ENCODE data around the gene GLT6D1. TPM values are rescaled to one million over a fixed set of nuclear protein-coding genes. Genes with fewer than 3 reads are reported as not detected.

GLT6D1 gene
- total RNA-seq, 1 donor from 2014 or later = not detected

- intact Hi-C loops (cut with DNase I) = no loop called here
- Histone ChIP-seq H3K4me1 (no peaks in the 10 kb centered on the region), H3K4me3 (no peak overlapping the region), H3K27ac (no peak overlapping the region), H3K36me3 (no peaks in the 10 kb centered on the region), H3K27me3 (no peaks in the 10 kb centered on the region), H3K9me3 (no peaks in the 10 kb centered on the region)
- no peak for DNase-seq (ENCODE audit: low spot score in 2 of 2)
- no peak for TF ChIP-seq CTCF (IDR thresholded peaks at IDR 0.05)
Observed at GRCh38 chr9:135663857-135664256, 24.5 kb upstream of the GLT6D1 start.

- Histone ChIP-seq H3K4me3 (no peak overlapping the region), H3K9me3 (no peaks in the 10 kb centered on the region), H3K27me3 (no peaks in the 10 kb centered on the region), H3K27ac (no peak overlapping the region), H3K36me3 (no peaks in the 10 kb centered on the region), H3K4me1 (no peaks in the 10 kb centered on the region)
- no peak for DNase-seq (ENCODE audit: low spot score in 2 of 2)
- intact Hi-C loops (cut with DNase I) = no loop called here
- no peak for TF ChIP-seq CTCF (IDR thresholded peaks at IDR 0.05)
Observed at GRCh38 chr9:135663451-135663770, 24.1 kb upstream of the GLT6D1 start.

- no peak for DNase-seq (ENCODE audit: low spot score in 2 of 2)
- Histone ChIP-seq H3K36me3 (no peaks in the 10 kb centered on the region), H3K4me1 (no peaks in the 10 kb centered on the region), H3K9me3 (no peaks in the 10 kb centered on the region), H3K4me3 (no peak within 1 kb of the TSS), H3K27me3 (no peaks in the 10 kb centered on the region), H3K27ac (no peak within 1 kb of the TSS)
- intact Hi-C loops (cut with DNase I) = no loop called here
- no peak for TF ChIP-seq CTCF (IDR thresholded peaks at IDR 0.05)
Observed at GRCh38 chr9:135662758-135663450, 23.6 kb upstream of the GLT6D1 start, which contains the start of gene LCN9. Gene LCN9, plus strand, starts transcription at chr9:135663309. Its CDS starts 13 bp downstream, at chr9:135663322.

- no peaks in the 10 kb centered on the region for H3K4me1 ChIP-seq
- H3K36me3 ChIP-seq = no peaks in the 10 kb centered on the region
- H3K27ac ChIP-seq = no peak overlapping the region
- no peak for DNase-seq (ENCODE audit: low spot score in 2 of 2)
- TF ChIP-seq CTCF (IDR thresholded peaks at IDR 0.05) = no peak
- H3K4me3 ChIP-seq = no peak overlapping the region
- intact Hi-C loops (cut with DNase I) = no loop called here
- H3K27me3 ChIP-seq = no peaks in the 10 kb centered on the region
- H3K9me3 ChIP-seq = no peaks in the 10 kb centered on the region
Observed at GRCh38 chr9:135661816-135662560, 22.6 kb upstream of the GLT6D1 start.

GRCh38 chr9:135660407-135660806 lies 21.1 kb upstream of the GLT6D1 start:
- no peak for DNase-seq (ENCODE audit: low spot score in 2 of 2)
- Histone ChIP-seq H3K36me3 (no peaks in the 10 kb centered on the region), H3K27ac (no peak overlapping the region), H3K4me3 (no peak overlapping the region), H3K27me3 (no peaks in the 10 kb centered on the region), H3K9me3 (no peaks in the 10 kb centered on the region), H3K4me1 (no peaks in the 10 kb centered on the region)
- TF ChIP-seq CTCF (IDR thresholded peaks at IDR 0.05) = no peak
- intact Hi-C loops (cut with DNase I) = no loop called here
